Neural cell (in vitro differentiated cells): ENCODE data around the gene UGP2.

Experiments
- CTCF ChIP-seq: fragments of 450-650 bp; IDR thresholded peaks from 2 replicates; pipeline ENCODE4 v1.5.1; 2014; ENCODE audit warnings: antibody characterized with exemption, mild to moderate bottlenecking, moderate library complexity; ENCODE audit not compliant: poor library complexity, severe bottlenecking
- EP300 ChIP-seq: fragments of 450-650 bp; conservative IDR thresholded peaks from 2 replicates; pipeline ENCODE4 v1.6.1; 2014; ENCODE audit warnings: antibody characterized with exemption, mild to moderate bottlenecking, moderate library complexity; ENCODE audit not compliant: poor library complexity, severe bottlenecking
- EZH2 ChIP-seq: fragments of 200-600, 300-800 bp; shearing (Covaris generic), sonication (generic); IDR thresholded peaks from 2 replicates; pipeline ENCODE4 v1.6.1; 2014; ENCODE audit warnings: antibody characterized with exemption, low read length, borderline replicate concordance, mild to moderate bottlenecking; ENCODE audit not compliant: insufficient read depth, poor library complexity, severe bottlenecking
- MXI1 ChIP-seq: fragments of 450-650 bp; conservative IDR thresholded peaks from 2 replicates; pipeline ENCODE4 v1.6.1; 2014; ENCODE audit warnings: antibody characterized with exemption, mild to moderate bottlenecking; ENCODE audit not compliant: poor library complexity, severe bottlenecking
- POLR2AphosphoS5 ChIP-seq: IDR thresholded peaks from 2 replicates; pipeline ENCODE4 v1.6.1; 2012
- RAD21 ChIP-seq: fragments of 450-650 bp; conservative IDR thresholded peaks from 2 replicates; pipeline ENCODE4 v1.6.1; 2014; ENCODE audit warnings: antibody characterized with exemption, mild to moderate bottlenecking, moderate library complexity
- SMC3 ChIP-seq: fragments of 450-650 bp; conservative IDR thresholded peaks from 2 replicates; pipeline ENCODE4 v1.6.1; 2014; ENCODE audit warnings: antibody characterized with exemption, mild to moderate bottlenecking, moderate library complexity; ENCODE audit not compliant: poor library complexity
- TAF1 ChIP-seq: IDR thresholded peaks from 2 replicates; pipeline ENCODE4 v1.6.1; 2012; ENCODE audit warnings: low read depth

DNA sequence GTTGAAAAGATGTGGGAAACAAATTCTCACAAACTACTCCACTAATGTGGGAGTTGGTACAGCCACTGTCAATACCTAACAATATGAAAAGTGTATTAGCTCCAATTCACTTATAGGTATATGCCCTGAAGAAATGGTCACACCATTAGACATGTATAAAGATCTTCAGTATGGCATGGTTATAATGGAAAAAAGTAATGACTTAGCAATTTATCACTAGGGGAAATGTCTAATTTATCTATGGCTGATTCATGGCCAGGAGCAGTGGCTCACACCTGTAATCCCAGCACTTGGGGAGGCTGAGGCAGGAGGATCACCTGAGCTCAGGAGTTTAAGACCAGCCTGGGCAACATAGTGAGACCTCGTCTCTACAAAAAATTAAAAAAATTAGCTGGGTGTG, 52.5 kb downstream of the UGP2 start:
- TF ChIP-seq EZH2 (no peak), EP300 (no peak), CTCF (no peak), RAD21 (no peak), MXI1 (no peak), POLR2AphosphoS5 (no peak), SMC3 (no peak), TAF1 (no peak)
